Endothelial cell of umbilical vein (primary cell): ENCODE data around the gene ZRANB1. TPM values are rescaled to one million over a fixed set of nuclear protein-coding genes. Genes with fewer than 3 reads are reported as not detected.

ENCODE experiments used
- BruUV-seq: library from RNA; stranded (reverse); fragments of 400-500 nt; replicated peaks from 2 replicates; lab custom pipeline; 2021; lab: Mats Ljungman, UMichigan
- CTCF ChIA-PET: fragments of 300-600, 350-600 bp; sonication (Branson Sonifier 250); formaldehyde crosslinking; loops from one replicate; lab custom pipeline; 2021; ENCODE audit warnings: antibody characterized with exemption, inconsistent platforms; lab: Charles Lee
- POLR2A ChIA-PET: fragments of 300-600, 350-600 bp; sonication (Branson Sonifier 250); formaldehyde crosslinking; loops from one replicate; lab custom pipeline; 2021; ENCODE audit warnings: antibody characterized with exemption, inconsistent platforms; lab: Charles Lee
- DNase-seq: peaks from one replicate; pipeline ENCODE4 v3.0.0-alpha.2; 2011; ENCODE audit warnings: low read depth, low spot score
- FAIRE-seq: peaks from 2 replicates; lab custom pipeline; 2011; peaks lifted over from hg19 to GRCh38; lab: Jason Lieb, UNC
- H2AFZ ChIP-seq: 2 replicates; pipeline ENCODE4 v1.6.0; 2012; ENCODE audit warnings: low read depth, low read length, control low read depth, inconsistent platforms
- H3K27ac ChIP-seq: 2 replicates; pipeline ENCODE4 v1.5.1; 2011; ENCODE audit warnings: low read depth, mild to moderate bottlenecking, control low read depth, low read length, moderate library complexity; ENCODE audit not compliant: insufficient read depth
- H3K27me3 ChIP-seq, 2 experiments: 2 replicates each; pipeline versions ENCODE4 v1.6.0 to v1.6.1; 2011; ENCODE audit warnings: low read length in 2 of 2, mixed read lengths in 1 of 2; ENCODE audit not compliant: control insufficient read depth in 2 of 2, insufficient read depth in 2 of 2
- H3K36me3 ChIP-seq, 2 experiments: 2 replicates in 1 of 2; 3 replicates in 1 of 2; pipeline ENCODE4 v1.5.1; 2011; ENCODE audit warnings: low read length in 2 of 2, mild to moderate bottlenecking in 1 of 2, moderate library complexity in 1 of 2; ENCODE audit not compliant: control insufficient read depth in 2 of 2, insufficient read depth in 2 of 2; ENCODE audit errors: extremely low read depth in 1 of 2
- H3K4me1 ChIP-seq: 3 replicates; pipeline ENCODE4 v1.5.1; 2011; ENCODE audit warnings: mild to moderate bottlenecking, low read length; ENCODE audit not compliant: control insufficient read depth, insufficient read depth; ENCODE audit errors: extremely low read depth
- H3K4me2 ChIP-seq: 2 replicates; pipeline ENCODE4 v1.6.1; 2011; ENCODE audit warnings: low read length, control low read depth, mixed read lengths; ENCODE audit not compliant: insufficient read depth
- H3K4me3 ChIP-seq, 3 experiments: fragments of 200-600 bp in 1 of 3; sonication (generic), shearing (Covaris generic) in 1 of 3; replicated peaks in 1 of 3; 2 replicates each; pipeline ENCODE4 v1.5.1; 2011 to 2016; ENCODE audit warnings: control low read depth in 3 of 3, low read length in 3 of 3, mild to moderate bottlenecking in 2 of 3, inconsistent platforms in 1 of 3, low read depth in 1 of 3, moderate library complexity in 1 of 3; ENCODE audit not compliant: insufficient read depth in 1 of 3
- H3K79me2 ChIP-seq: 2 replicates; pipeline ENCODE4 v1.6.0; 2012; ENCODE audit warnings: low read length, inconsistent platforms; ENCODE audit not compliant: control insufficient read depth, insufficient read depth
- H3K9ac ChIP-seq: replicated peaks from 2 replicates; pipeline ENCODE3; 2011; ENCODE audit warnings: low read length, control low read depth; ENCODE audit not compliant: insufficient read depth; ENCODE audit errors: extremely low read depth
- H3K9me1 ChIP-seq: replicated peaks from 3 replicates; pipeline ENCODE4 v1.6.0; 2011; ENCODE audit warnings: mild to moderate bottlenecking, low read length; ENCODE audit not compliant: control insufficient read depth, insufficient read depth; ENCODE audit errors: extremely low read depth
- H3K9me3 ChIP-seq: replicated peaks from 2 replicates; pipeline ENCODE4 v1.5.1; 2012; ENCODE audit warnings: low read length, inconsistent platforms; ENCODE audit not compliant: control insufficient read depth, insufficient read depth
- H4K20me1 ChIP-seq: replicated peaks from 2 replicates; pipeline ENCODE3; 2011; ENCODE audit warnings: mild to moderate bottlenecking, low read length; ENCODE audit not compliant: control insufficient read depth, insufficient read depth; ENCODE audit errors: extremely low read depth
- CTCF ChIP-seq, 2 donors: IDR thresholded peaks; 1 replicate in 1 of 2; 2 replicates in 1 of 2; pipeline ENCODE4 v1.5.1; 2011; ENCODE audit warnings: low read length in 2 of 2, mild to moderate bottlenecking in 2 of 2, moderate library complexity in 2 of 2, control low read depth in 1 of 2, inconsistent platforms in 1 of 2, low read depth in 1 of 2; ENCODE audit not compliant: insufficient read depth in 1 of 2; ENCODE audit errors: extremely low read depth in 1 of 2
- EZH2 ChIP-seq: IDR thresholded peaks from 2 replicates; pipeline ENCODE4 v1.6.1; 2012; ENCODE audit warnings: borderline replicate concordance, low read depth, mild to moderate bottlenecking, moderate library complexity, low read length, inconsistent platforms; ENCODE audit not compliant: severe bottlenecking
- FOS ChIP-seq: IDR thresholded peaks from 2 replicates; pipeline ENCODE4 v1.6.1; 2011; ENCODE audit warnings: mild to moderate bottlenecking, low read length, moderate library complexity, borderline replicate concordance; ENCODE audit not compliant: insufficient read depth
- GATA2 ChIP-seq: IDR thresholded peaks from 2 replicates; pipeline ENCODE4 v1.7.0; 2011; ENCODE audit warnings: low read depth, mild to moderate bottlenecking, moderate library complexity, mixed read lengths, low read length; ENCODE audit not compliant: insufficient read length, insufficient read depth
- JUN ChIP-seq: IDR thresholded peaks from 2 replicates; pipeline ENCODE4 v1.6.1; 2011; ENCODE audit warnings: borderline replicate concordance, low read depth; ENCODE audit not compliant: insufficient read length, insufficient read depth
- MAX ChIP-seq: IDR thresholded peaks from 2 replicates; pipeline ENCODE4 v1.6.1; 2011; ENCODE audit not compliant: insufficient read depth, insufficient read length
- MYC ChIP-seq: IDR thresholded peaks from one replicate; pipeline ENCODE4 v1.6.1; 2011; ENCODE audit warnings: mild to moderate bottlenecking, low read depth, low read length
- POLR2A ChIP-seq: IDR thresholded peaks from 2 replicates; pipeline ENCODE4 v1.6.1; 2012; ENCODE audit warnings: low read depth, mild to moderate bottlenecking, control low read depth, low read length
- POLR2AphosphoS5 ChIP-seq: IDR thresholded peaks from 2 replicates; pipeline ENCODE4 v1.6.1; 2012; ENCODE audit warnings: low read depth, mild to moderate bottlenecking, control low read depth, low read length, moderate library complexity; ENCODE audit not compliant: insufficient read depth
- dilution Hi-C: fragments of 300-500 bp; cut with MboI; formaldehyde crosslinking; loops from one replicate; pipeline ENCODE4 v1.15.0; 2019; ENCODE audit warnings: low sequenced_read_pairs; ENCODE audit not compliant: extremely low pct_ligation_motif_present
- intact Hi-C: fragments of 100-400 bp; cut with micrococcal nuclease; formaldehyde crosslinking; loops from one replicate; pipeline ENCODE4 v1.10.0; 2022
- polyA plus RNA-seq, 4 experiments: library from polyadenylated mRNA; depleted of rRNA in 3 of 4; stranded (reverse) in 3 of 4; unstranded in 1 of 4; fragments of >200 nt; gene quantifications; 2 replicates each; pipeline versions ENCODE4 v1.2.1 to v1.2.3, GENCODE V29; 2011 to 2012; ENCODE audit warnings: missing spikeins in 1 of 4
- total RNA-seq: library from RNA; stranded (reverse); gene quantifications from 2 replicates; pipeline ENCODE4 v1.2.3, GENCODE V29; 2021

The ZRANB1 gene
- total and polyA plus RNA-seq, 2 donors (not counting 3 experiments of a cell fraction or from before 2014, with no cell fraction given): 6.2 to 17.7 TPM

GRCh38 chr10:125001313-125002046 is 59.6 kb downstream of the ZRANB1 start:
- peaks cover 15% of the 10 kb centered on the region for H3K79me2 ChIP-seq
- TF ChIP-seq FOS (no peak), MAX (no peak), JUN (no peak), GATA2 (no peak), MYC (no peak), POLR2AphosphoS5 (no peak), POLR2A (no peak), CTCF (IDR thresholded peaks at IDR 0.05; ENCODE audit: extremely low read depth in 1 of 2, insufficient read depth in 1 of 2, low read depth in 1 of 2, low read length in 2 of 2) (no peak), EZH2 (no peak)
- no peaks in the 10 kb centered on the region for H3K9me1 ChIP-seq
- no peaks in the 10 kb centered on the region for H3K27me3 ChIP-seq
- POLR2A ChIA-PET: no interaction called here
- H3K4me3 ChIP-seq: no peak overlapping the region
- no TSS peak for BruUV-seq
- no peak overlapping the region for H3K9ac ChIP-seq
- dilution Hi-C loops: no loop called here
- no peaks in the 10 kb centered on the region for H3K4me1 ChIP-seq
- no peaks in the 10 kb centered on the region for H3K9me3 ChIP-seq
- no peak overlapping the region for H3K4me2 ChIP-seq
- peaks cover 12 to 79% of the 10 kb centered on the region in 2 experiments for H3K36me3 ChIP-seq
- no peak for DNase-seq
- no peak for FAIRE-seq
- H3K27ac ChIP-seq: no peak overlapping the region
- CTCF ChIA-PET: interaction anchor here (1.2 to 2.8 kb wide), 2 partner anchors 9 to 60 kb away, joined by 3 to 18 read pairs; no protein-coding TSS in a partner anchor
- no peaks in the 10 kb centered on the region for H4K20me1 ChIP-seq
- intact Hi-C loops: no loop called here
- no peak overlapping the region for H2AFZ ChIP-seq
